Measurements from ENCODE around the gene KLF5.

The KLF5 gene

DNA sequence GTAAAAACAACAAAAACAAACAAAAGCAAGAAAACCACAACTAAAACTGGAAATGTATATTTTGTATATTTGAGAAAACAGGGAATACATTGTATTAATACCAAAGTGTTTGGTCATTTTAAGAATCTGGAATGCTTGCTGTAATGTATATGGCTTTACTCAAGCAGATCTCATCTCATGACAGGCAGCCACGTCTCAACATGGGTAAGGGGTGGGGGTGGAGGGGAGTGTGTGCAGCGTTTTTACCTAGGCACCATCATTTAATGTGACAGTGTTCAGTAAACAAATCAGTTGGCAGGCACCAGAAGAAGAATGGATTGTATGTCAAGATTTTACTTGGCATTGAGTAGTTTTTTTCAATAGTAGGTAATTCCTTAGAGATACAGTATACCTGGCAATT, 17.1 kb downstream of the KLF5 start:
- Histone ChIP-seq H3K9ac (ENCODE audit: insufficient read length, low read depth) (no peak overlapping the region), H3K27me3 (ENCODE audit: insufficient read depth, insufficient read length) (no peaks in the 10 kb centered on the region), H3K4me3 (ENCODE audit: insufficient read length, low read depth) (no peak overlapping the region), H3K4me1 (ENCODE audit: insufficient read depth, insufficient read length) (no peaks in the 10 kb centered on the region), H3K36me3 (ENCODE audit: insufficient read depth, insufficient read length, low read length) (no peaks in the 10 kb centered on the region), H3K9me3 (ENCODE audit: insufficient read depth, low read length) (no peaks in the 10 kb centered on the region)
- TF ChIP-seq ZNF274 (IDR thresholded peaks at IDR 0.05; ENCODE audit: low read depth, low read length) = no peak
- no peak for TF ChIP-seq SUZ12 (IDR thresholded peaks at IDR 0.05; ENCODE audit: extremely low read depth, insufficient read depth, insufficient read length)
- no peak for TF ChIP-seq YY1 (IDR thresholded peaks at IDR 0.05; ENCODE audit: insufficient read depth, insufficient read length)
- DNase-seq (ENCODE audit: low read depth, low spot score) = no peak

DNA sequence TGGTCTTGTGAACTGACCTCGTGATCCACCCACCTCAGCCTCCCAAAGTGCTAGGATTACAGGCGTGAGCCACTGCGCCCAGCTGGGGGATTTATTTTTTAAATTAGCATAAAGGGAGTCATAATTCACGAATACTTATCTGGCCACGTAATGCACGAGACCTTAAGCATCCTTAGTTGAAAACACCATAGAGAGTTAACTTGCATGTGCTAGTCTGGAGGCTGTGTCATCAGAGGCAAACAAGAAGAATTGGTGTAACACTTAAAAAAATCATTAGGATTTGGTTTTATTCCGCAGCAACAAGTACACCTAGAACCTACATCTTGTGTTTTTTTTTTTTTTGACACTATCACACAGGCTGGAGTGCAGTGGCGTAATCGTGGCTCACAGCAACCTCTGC, 19.1 kb downstream of the KLF5 start:
- H3K4me1 ChIP-seq (ENCODE audit: insufficient read depth, insufficient read length) = no peaks in the 10 kb centered on the region
- H3K36me3 ChIP-seq (ENCODE audit: insufficient read depth, insufficient read length, low read length) = no peaks in the 10 kb centered on the region
- H3K4me3 ChIP-seq (ENCODE audit: insufficient read length, low read depth) = no peak overlapping the region
- H3K9ac ChIP-seq (ENCODE audit: insufficient read length, low read depth) = no peak overlapping the region
- TF ChIP-seq ZNF274 (IDR thresholded peaks at IDR 0.05; ENCODE audit: low read depth, low read length) (no peak), SUZ12 (IDR thresholded peaks at IDR 0.05; ENCODE audit: extremely low read depth, insufficient read depth, insufficient read length) (no peak), YY1 (IDR thresholded peaks at IDR 0.05; ENCODE audit: insufficient read depth, insufficient read length) (no peak)
- DNase-seq (ENCODE audit: low read depth, low spot score) = no peak
- no peaks in the 10 kb centered on the region for H3K27me3 ChIP-seq (ENCODE audit: insufficient read depth, insufficient read length)
- no peaks in the 10 kb centered on the region for H3K9me3 ChIP-seq (ENCODE audit: insufficient read depth, low read length)

DNA sequence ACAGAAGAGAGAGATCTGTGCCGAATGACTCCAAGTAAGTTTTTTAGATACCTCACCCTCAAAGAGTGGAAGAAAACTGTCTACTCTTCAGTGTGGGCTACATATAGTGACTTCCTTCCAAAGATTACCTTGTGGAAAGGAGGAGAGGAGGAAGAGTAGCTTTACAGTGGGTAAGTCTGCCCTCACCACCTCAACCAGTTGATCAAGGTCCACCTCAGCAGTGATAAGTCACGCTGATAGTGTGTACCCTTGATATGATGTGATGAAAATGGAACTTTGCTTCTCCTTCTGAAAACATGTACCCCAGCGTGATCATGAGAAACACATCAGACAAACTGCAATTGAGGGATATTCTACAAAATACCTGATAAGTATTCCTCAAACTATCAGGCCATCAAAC, 20.6 kb downstream of the KLF5 start:
- H3K27me3 ChIP-seq (ENCODE audit: insufficient read depth, insufficient read length) = no peaks in the 10 kb centered on the region
- H3K4me1 ChIP-seq (ENCODE audit: insufficient read depth, insufficient read length) = no peaks in the 10 kb centered on the region
- H3K9ac ChIP-seq (ENCODE audit: insufficient read length, low read depth) = no peak overlapping the region
- no peaks in the 10 kb centered on the region for H3K36me3 ChIP-seq (ENCODE audit: insufficient read depth, insufficient read length, low read length)
- H3K4me3 ChIP-seq (ENCODE audit: insufficient read length, low read depth) = no peak overlapping the region
- no peak for TF ChIP-seq YY1 (IDR thresholded peaks at IDR 0.05; ENCODE audit: insufficient read depth, insufficient read length)
- TF ChIP-seq ZNF274 (IDR thresholded peaks at IDR 0.05; ENCODE audit: low read depth, low read length) = no peak
- TF ChIP-seq SUZ12 (IDR thresholded peaks at IDR 0.05; ENCODE audit: extremely low read depth, insufficient read depth, insufficient read length) = no peak
- H3K9me3 ChIP-seq (ENCODE audit: insufficient read depth, low read length) = no peaks in the 10 kb centered on the region
- DNase-seq (ENCODE audit: low read depth, low spot score) = no peak

DNA sequence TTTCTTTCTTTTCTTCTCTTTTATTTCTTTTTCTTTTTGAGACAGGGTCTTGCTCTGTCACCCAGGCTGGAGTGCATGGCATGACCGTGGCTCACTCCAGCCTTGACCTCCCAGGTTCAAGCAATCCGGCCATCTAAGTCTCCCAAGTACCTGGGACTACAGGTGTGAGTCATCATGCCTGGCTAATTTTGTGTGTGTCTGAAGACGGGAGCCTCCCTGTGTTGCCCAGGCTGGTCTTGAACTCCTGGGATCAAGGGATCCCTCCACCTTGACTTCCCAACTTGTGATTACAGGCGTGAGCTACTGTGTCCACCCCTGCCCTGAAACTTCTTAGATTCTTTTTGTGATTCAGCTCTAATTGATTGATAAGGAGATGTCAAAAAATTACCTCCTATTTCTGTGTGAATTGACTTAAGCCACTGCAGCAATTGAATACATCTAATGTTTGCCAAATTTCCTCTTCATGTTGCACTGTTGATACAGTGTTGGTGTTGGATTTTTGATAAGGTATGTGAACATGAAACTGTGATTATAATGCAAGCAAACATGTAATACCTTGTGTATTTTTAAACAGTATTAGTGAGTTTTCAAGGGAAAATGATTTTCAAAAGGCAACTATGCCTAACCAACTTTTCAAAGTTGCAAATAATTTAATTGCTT, 22.6 kb downstream of the KLF5 start:
- TF ChIP-seq ZNF274 (IDR thresholded peaks at IDR 0.05; ENCODE audit: low read depth, low read length) (no peak), YY1 (IDR thresholded peaks at IDR 0.05; ENCODE audit: insufficient read depth, insufficient read length) (no peak)
- DNase-seq (ENCODE audit: low read depth, low spot score) = no peak
- Histone ChIP-seq H3K9ac (ENCODE audit: insufficient read length, low read depth) (no peak overlapping the region), H3K4me3 (ENCODE audit: insufficient read length, low read depth) (no peak overlapping the region), H3K36me3 (ENCODE audit: insufficient read depth, insufficient read length, low read length) (no peaks in the 10 kb centered on the region), H3K4me1 (ENCODE audit: insufficient read depth, insufficient read length) (no peaks in the 10 kb centered on the region), H3K9me3 (ENCODE audit: insufficient read depth, low read length) (no peaks in the 10 kb centered on the region), H3K27me3 (ENCODE audit: insufficient read depth, insufficient read length) (no peaks in the 10 kb centered on the region)

DNA sequence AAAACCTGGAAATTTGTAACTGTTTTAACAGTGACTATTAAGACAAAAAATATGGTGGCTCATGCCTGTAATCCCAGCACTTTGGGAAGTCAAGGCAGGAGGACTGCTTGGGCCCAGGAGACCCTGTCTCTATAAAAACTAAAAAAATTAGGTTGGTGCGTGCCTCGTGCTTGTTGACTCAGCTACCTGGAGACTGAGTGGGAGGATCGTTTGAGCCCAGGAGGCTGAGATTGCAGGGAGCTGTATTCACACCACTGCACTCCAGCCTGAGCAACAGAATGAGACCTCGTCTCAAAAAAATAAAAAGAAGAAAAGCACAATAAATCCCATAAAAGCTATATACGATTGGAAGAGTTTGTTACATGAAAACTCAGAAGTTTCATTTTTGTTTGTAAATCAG, 23.7 kb downstream of the KLF5 start:
- no peak for TF ChIP-seq ZNF274 (IDR thresholded peaks at IDR 0.05; ENCODE audit: low read depth, low read length)
- TF ChIP-seq SUZ12 (IDR thresholded peaks at IDR 0.05; ENCODE audit: extremely low read depth, insufficient read depth, insufficient read length) = no peak
- TF ChIP-seq YY1 (IDR thresholded peaks at IDR 0.05; ENCODE audit: insufficient read depth, insufficient read length) = no peak
- Histone ChIP-seq H3K4me3 (ENCODE audit: insufficient read length, low read depth) (no peak overlapping the region), H3K4me1 (ENCODE audit: insufficient read depth, insufficient read length) (no peaks in the 10 kb centered on the region), H3K9me3 (ENCODE audit: insufficient read depth, low read length) (peaks cover 8% of the 10 kb centered on the region; the same call in 1 of the 2 replicates), H3K36me3 (ENCODE audit: insufficient read depth, insufficient read length, low read length) (no peaks in the 10 kb centered on the region), H3K9ac (ENCODE audit: insufficient read length, low read depth) (no peak overlapping the region), H3K27me3 (ENCODE audit: insufficient read depth, insufficient read length) (no peaks in the 10 kb centered on the region)
- no peak for DNase-seq (ENCODE audit: low read depth, low spot score)

DNA sequence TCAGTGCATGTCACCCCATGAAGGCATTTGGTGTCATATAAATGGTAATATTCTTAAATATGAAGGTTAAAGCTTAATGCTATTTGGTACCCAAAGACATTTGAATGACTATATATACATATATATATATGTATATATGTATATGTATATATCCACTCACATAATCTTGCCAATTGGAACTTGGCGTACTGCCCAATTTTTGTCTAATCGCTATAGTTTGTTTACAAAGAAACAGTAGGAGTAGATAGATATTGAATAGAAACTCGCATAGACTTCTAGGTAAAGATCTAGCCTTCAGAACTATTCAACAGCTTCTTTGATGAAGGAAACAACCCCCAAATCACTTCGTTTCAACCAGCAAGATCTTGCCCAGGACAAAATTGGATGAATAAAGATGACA, 24.1 kb downstream of the KLF5 start:
- Histone ChIP-seq H3K9ac (ENCODE audit: insufficient read length, low read depth) (no peak overlapping the region), H3K36me3 (ENCODE audit: insufficient read depth, insufficient read length, low read length) (no peaks in the 10 kb centered on the region), H3K9me3 (ENCODE audit: insufficient read depth, low read length) (peaks cover 12% of the 10 kb centered on the region), H3K4me3 (ENCODE audit: insufficient read length, low read depth) (no peak overlapping the region), H3K4me1 (ENCODE audit: insufficient read depth, insufficient read length) (no peaks in the 10 kb centered on the region), H3K27me3 (ENCODE audit: insufficient read depth, insufficient read length) (no peaks in the 10 kb centered on the region)
- TF ChIP-seq ZNF274 (IDR thresholded peaks at IDR 0.05; ENCODE audit: low read depth, low read length) (no peak), SUZ12 (IDR thresholded peaks at IDR 0.05; ENCODE audit: extremely low read depth, insufficient read depth, insufficient read length) (no peak), YY1 (IDR thresholded peaks at IDR 0.05; ENCODE audit: insufficient read depth, insufficient read length) (no peak)
- no peak for DNase-seq (ENCODE audit: low read depth, low spot score)

DNA sequence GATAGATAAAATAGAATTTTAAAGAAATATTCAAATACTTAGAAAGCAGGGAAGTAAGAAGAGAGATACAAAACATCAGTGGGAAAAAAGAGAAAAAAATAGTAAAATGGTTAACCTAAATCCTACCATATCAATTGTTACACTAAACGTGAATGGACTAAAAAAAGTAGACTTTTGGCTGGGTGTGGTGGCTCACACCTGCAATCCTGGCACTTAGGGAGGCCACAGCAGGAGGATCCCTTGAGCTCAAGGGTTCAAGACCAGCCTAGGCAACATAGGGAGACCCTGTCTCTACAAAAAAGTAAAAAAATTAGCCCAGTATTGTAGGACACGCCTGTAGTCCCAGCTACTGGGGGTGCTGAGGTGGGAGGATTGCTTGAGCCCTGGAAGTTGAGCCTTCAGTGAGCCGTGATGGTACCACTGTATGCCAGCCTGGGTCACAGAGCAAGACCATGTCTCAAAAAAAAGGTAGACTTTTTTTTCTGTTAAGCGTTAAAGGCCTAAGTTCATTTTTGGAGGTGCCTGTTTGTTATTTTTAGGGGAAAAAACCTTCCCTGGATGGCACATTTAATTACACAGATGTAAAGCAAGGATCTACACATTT, 29.6 kb downstream of the KLF5 start:
- Histone ChIP-seq H3K9me3 (ENCODE audit: insufficient read depth, low read length) (peaks cover 33% of the 10 kb centered on the region), H3K4me3 (ENCODE audit: insufficient read length, low read depth) (no peak overlapping the region), H3K27me3 (ENCODE audit: insufficient read depth, insufficient read length) (no peaks in the 10 kb centered on the region), H3K36me3 (ENCODE audit: insufficient read depth, insufficient read length, low read length) (no peaks in the 10 kb centered on the region), H3K9ac (ENCODE audit: insufficient read length, low read depth) (no peak overlapping the region), H3K4me1 (ENCODE audit: insufficient read depth, insufficient read length) (no peaks in the 10 kb centered on the region)
- TF ChIP-seq SUZ12 (IDR thresholded peaks at IDR 0.05; ENCODE audit: extremely low read depth, insufficient read depth, insufficient read length) (no peak), YY1 (IDR thresholded peaks at IDR 0.05; ENCODE audit: insufficient read depth, insufficient read length) (no peak), ZNF274 (IDR thresholded peaks at IDR 0.05; ENCODE audit: low read depth, low read length) (no peak)
- DNase-seq (ENCODE audit: low read depth, low spot score) = no peak
